Progenitor cell of endocrine pancreas (in vitro differentiated cells): ENCODE results near the gene DUT. TPM values are rescaled to one million over a fixed set of nuclear protein-coding genes. Genes with fewer than 3 reads are reported as not detected.
A peak's percentile ranks its signal among the peaks of the same experiment; 100 is the strongest.

Experiments used
- DNase-seq: peaks from one replicate; pipeline ENCODE4 v3.0.0; 2021; ENCODE audit warnings: low spot score; ENCODE audit not compliant: unreplicated experiment
- H3K27ac Mint-ChIP-seq: 2 replicates; pipeline ENCODE4 v1.8.0; 2021; ENCODE audit warnings: mild to moderate bottlenecking, moderate library complexity, mixed read lengths
- H3K27me3 Mint-ChIP-seq: 2 replicates; pipeline ENCODE4 v1.8.0; 2021; ENCODE audit warnings: mixed read lengths
- H3K36me3 Mint-ChIP-seq: 2 replicates; pipeline ENCODE4 v1.8.0; 2022; ENCODE audit warnings: mixed read lengths; ENCODE audit not compliant: insufficient read depth
- H3K4me1 Mint-ChIP-seq: 2 replicates; pipeline ENCODE4 v1.8.0; 2021; ENCODE audit warnings: low read depth, mixed read lengths
- H3K4me3 Mint-ChIP-seq: 2 replicates; pipeline ENCODE4 v1.8.0; 2021; ENCODE audit warnings: low read depth, mild to moderate bottlenecking, moderate library complexity, mixed read lengths
- H3K9me3 Mint-ChIP-seq: 2 replicates; pipeline ENCODE4 v1.8.0; 2021; ENCODE audit warnings: low read depth, mixed read lengths
- CTCF ChIP-seq: fragments of 200-600 bp; sonication (generic); IDR thresholded peaks from one replicate; pipeline ENCODE4 v1.5.0; 2021; ENCODE audit warnings: antibody characterized with exemption, mild to moderate bottlenecking; ENCODE audit not compliant: unreplicated experiment
- total RNA-seq: library from RNA; stranded (reverse); gene quantifications from 2 replicates; pipeline ENCODE4 v1.2.1, GENCODE V29; 2021

Gene DUT
- total RNA-seq, 1 donor from 2014 or later = 77.1 TPM

GRCh38 chr15:48358229-48359152, 27.3 kb downstream of the DUT start:
- no peak for DNase-seq

GRCh38 chr15:48360841-48361240, 29.6 kb downstream of the DUT start:
- H3K9me3 Mint-ChIP-seq = peaks cover 11% of the 10 kb centered on the region
- H3K27me3 Mint-ChIP-seq = peaks cover 5% of the 10 kb centered on the region
- no peak overlapping the region for H3K4me3 Mint-ChIP-seq
- H3K27ac Mint-ChIP-seq = no peak overlapping the region
- TF ChIP-seq CTCF = no peak
- peaks cover 8% of the 10 kb centered on the region for H3K4me1 Mint-ChIP-seq
- no peaks in the 10 kb centered on the region for H3K36me3 Mint-ChIP-seq
- no peak for DNase-seq

More at GRCh38 chr15:48358229-48359152, 27.3 kb downstream of the DUT start:
- Mint-ChIP-seq H3K27me3 (peaks cover 8% of the 10 kb centered on the region), H3K9me3 (peaks cover 11% of the 10 kb centered on the region), H3K4me3 (no peak overlapping the region), H3K36me3 (no peaks in the 10 kb centered on the region), H3K4me1 (peaks cover 17% of the 10 kb centered on the region), H3K27ac (no peak overlapping the region)
- TF ChIP-seq CTCF = peak; percentile 69

GRCh38 chr15:48361685-48362084, 30.5 kb downstream of the DUT start:
- no peak for DNase-seq
- Mint-ChIP-seq H3K4me3 (no peak overlapping the region), H3K36me3 (no peaks in the 10 kb centered on the region), H3K27me3 (peaks cover 3% of the 10 kb centered on the region), H3K27ac (no peak overlapping the region), H3K4me1 (peaks cover 9% of the 10 kb centered on the region), H3K9me3 (peaks cover 11% of the 10 kb centered on the region)
- no peak for TF ChIP-seq CTCF

- Mint-ChIP-seq H3K4me3 (no peak overlapping the region), H3K27ac (no peak overlapping the region), H3K9me3 (peaks cover 11% of the 10 kb centered on the region), H3K4me1 (peaks cover 9% of the 10 kb centered on the region), H3K36me3 (no peaks in the 10 kb centered on the region), H3K27me3 (no peaks in the 10 kb centered on the region)
- DNase-seq = no peak
- no peak for TF ChIP-seq CTCF
These were observed 32.2 kb downstream of the DUT start for GRCh38 chr15:48363474-48363873.

DNA sequence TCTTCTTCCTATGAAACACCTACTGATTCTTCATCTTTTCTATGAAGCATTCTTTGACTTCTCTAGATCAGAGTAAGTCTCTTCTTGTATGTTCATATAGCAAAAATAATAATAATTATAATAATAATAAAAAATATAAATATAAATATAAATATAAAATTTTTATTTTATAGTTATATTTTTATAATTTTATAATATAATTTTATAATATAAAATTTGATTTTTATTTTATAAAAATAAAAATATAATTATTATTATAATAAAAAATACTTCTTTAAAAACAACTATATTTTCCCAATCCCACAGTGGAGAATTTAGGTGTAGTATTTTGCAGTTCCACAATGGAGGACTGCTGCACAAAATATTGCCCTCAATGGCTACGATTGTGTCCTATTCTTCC, 34.3 kb downstream of the DUT start:
- Mint-ChIP-seq H3K27ac (no peak overlapping the region), H3K4me1 (peaks cover 4% of the 10 kb centered on the region), H3K27me3 (no peaks in the 10 kb centered on the region), H3K4me3 (no peak overlapping the region), H3K36me3 (no peaks in the 10 kb centered on the region), H3K9me3 (peaks cover 11% of the 10 kb centered on the region)
- TF ChIP-seq CTCF = no peak
- DNase-seq = no peak
